HG03064 (cell line): Measurements from ENCODE around the gene DAP3.
"Not testable (repeated sequence)": the region's sequence is repeated elsewhere in the genome, so short reads cannot be mapped to it uniquely, and the experiment has no call there.

Experiments
- ATAC-seq: cut with Tn5 transposase; IDR thresholded peaks from one replicate; pipeline ENCODE4 v1.9.1; 2021; ENCODE audit warnings: low read depth; ENCODE audit not compliant: unreplicated experiment

Gene DAP3

DNA sequence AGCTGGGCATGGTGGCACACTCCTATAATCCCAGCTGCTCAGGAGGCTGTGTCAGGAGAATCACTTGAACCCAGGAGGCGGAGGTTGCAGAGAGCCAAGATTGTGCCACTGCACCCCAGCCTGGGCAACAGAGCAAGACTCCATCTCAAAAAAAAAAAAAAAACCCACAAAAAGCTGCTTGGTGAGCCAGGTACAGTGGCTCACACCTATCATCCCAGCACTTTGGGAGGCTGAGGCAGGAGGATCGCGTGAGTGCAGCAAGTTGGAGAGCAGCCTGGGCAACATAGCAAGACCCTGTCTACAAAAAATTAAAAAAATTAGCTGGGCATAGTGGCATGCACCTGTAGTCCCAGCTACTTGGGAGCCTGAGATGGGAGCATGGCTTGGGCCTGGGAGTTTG, 26.2 kb downstream of the DAP3 start:
- ATAC-seq = not testable (repeated sequence)

GRCh38 chr1:155715777-155716176, 26.9 kb downstream of the DAP3 start:
- ATAC-seq = no peak

DNA sequence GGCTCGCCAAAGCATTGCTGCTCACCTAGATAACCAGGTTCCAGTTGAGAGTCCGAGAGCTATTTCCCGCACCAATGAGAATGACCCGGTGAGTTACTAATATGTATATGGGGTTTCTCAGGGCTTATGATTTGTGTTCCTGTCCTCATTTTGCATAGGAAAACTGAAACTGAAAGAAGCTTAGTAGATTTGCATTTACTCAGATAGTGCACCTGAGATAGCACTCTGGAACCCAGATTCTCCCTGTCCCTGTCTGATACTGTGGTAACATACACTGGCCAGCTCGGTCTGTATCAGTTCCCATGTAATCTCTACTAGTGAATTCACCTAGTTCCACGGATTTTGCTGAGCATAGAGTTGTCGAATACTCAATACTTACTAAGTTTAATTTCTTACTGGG, 28.1 kb downstream of the DAP3 start:
- ATAC-seq = no peak

DNA sequence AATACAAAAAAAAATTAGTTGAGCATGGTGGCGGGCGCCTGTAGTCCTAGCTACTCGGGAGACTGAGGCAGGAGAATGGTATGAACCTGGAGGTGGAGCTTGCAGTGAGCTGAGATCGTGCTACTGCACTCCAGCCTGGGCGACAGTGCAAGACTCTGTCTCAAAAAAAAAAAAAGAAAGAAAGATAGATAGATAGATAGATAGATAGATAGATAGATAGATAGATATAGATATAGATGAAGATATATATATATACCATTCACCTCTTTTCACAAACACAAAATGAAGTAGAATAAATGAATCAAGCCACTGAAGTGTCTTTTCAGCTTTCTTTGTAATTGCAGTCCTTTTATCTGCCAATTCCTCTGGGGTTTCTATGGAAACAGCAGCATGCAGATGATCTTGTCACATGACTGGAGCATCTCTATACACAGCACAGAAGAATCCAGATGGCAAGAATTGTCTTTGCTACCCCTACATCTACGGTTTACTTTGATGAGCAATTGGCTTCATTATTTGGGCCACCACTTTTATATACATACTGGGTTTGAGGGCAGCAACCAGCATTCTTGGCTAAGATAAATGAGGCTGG, 29.7 kb downstream of the DAP3 start:
- ATAC-seq = not testable (repeated sequence)

- ATAC-seq = no peak
Measured at GRCh38 chr1:155719703-155720102, 30.8 kb downstream of the DAP3 start.

GRCh38 chr1:155725142-155725541, 36.3 kb downstream of the DAP3 start:
- ATAC-seq = no peak

- no peak for ATAC-seq
Measured at GRCh38 chr1:155729031-155729898, 40.4 kb downstream of the DAP3 start.

- no peak for ATAC-seq
Measured at GRCh38 chr1:155740995-155741394, 52.1 kb downstream of the DAP3 start.

GRCh38 chr1:155741908-155742307, 53.0 kb downstream of the DAP3 start:
- no peak for ATAC-seq

DNA sequence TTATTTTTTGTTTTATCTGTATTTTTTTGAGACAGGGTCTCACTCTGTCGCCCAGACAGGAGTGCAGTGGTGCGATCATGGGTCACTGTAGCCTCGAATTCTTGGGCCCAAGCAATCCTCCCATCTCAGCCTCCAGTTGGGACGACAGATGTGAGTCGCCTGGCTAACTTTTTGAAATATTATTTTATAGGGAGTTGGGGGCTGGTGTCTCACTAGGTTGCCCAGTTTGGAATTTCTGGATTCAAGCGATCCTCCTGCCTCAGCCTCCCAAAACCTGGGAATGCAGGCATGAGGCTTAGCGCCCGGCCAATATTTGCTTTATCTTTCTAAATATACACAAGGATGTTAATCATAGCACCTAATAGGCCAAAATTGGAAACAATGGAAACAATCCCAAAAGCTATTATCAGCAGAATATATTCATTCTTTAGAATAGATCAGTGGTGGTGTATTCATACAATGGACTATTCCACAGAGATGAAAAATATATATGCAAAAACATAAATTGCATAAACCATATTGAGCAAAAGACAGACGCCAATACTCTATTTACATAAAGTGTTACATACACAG, 55.9 kb downstream of the DAP3 start:
- ATAC-seq = no peak

- peak; percentile 82 for ATAC-seq
Measured at GRCh38 chr1:155745284-155746228, 56.7 kb downstream of the DAP3 start.

DNA sequence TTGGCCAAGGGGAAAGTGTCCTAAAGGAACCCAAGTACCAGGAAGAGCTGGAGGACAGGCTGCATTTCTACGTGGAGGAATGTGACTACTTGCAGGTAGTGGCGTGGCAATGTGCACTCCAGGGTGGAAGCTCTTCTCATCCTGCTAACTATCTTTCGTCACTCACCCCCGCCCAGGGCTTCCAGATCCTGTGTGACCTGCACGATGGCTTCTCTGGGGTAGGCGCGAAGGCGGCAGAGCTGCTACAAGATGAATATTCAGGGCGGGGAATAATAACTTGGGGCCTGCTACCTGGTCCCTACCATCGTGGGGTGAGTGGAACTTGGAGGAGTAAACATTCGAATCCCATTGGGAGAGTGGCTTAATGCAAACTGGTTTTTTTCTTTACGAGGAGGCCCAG, 58.7 kb downstream of the DAP3 start:
- ATAC-seq = not testable (repeated sequence)

DNA sequence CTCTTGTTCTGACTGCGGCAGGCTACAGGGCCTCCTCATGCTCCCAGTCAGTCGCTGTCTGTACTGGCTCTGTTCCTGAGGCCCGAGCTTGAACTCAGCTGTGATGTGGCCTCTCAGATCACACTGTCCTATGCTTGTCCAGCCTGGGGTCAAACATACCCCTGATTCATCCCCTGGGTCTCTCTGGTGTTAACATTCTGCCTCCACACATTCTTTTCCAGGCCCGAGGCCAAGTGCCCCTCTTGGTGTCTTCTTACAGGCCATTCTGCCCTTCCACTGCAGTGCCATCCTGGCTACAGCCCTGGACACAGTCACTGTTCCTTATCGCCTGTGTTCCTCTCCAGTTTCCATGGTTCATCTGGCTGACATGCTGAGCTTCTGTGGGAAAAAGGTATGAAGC, 59.2 kb downstream of the DAP3 start:
- not testable (repeated sequence) for ATAC-seq

- ATAC-seq = not testable (repeated sequence)
Measured at GRCh38 chr1:155759017-155759416, 70.1 kb downstream of the DAP3 start.

DNA sequence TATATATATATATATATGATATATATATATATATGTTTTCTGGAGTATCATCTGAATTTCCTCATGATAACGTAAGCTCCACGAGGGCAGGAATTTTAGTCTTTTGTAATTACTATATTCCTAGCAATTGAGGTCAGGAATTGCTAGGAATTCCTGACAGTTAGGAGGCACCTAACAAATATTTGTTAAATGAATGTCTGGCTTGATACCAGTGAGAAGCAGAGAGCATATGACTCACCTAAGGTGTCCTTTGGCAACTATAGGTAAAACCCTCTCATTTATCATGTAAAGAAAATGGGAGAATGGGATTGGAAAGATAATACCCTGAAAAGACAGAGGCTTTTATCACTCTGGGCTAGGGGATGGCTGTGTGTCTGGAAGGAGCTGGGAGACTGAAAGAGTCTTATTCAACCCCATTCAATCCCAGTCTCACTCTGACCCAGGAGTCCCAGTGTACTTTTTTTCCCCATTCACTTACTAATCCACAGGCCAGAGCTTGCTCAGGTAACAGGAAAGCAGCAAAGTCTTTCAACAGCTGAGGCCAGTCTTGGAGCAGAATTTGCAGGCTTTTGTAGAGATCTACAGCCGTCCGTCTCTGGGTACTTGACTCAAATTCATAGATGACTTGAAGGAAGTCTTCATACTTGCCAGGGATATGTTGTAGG, 71.2 kb downstream of the DAP3 start:
- ATAC-seq = no peak

DNA sequence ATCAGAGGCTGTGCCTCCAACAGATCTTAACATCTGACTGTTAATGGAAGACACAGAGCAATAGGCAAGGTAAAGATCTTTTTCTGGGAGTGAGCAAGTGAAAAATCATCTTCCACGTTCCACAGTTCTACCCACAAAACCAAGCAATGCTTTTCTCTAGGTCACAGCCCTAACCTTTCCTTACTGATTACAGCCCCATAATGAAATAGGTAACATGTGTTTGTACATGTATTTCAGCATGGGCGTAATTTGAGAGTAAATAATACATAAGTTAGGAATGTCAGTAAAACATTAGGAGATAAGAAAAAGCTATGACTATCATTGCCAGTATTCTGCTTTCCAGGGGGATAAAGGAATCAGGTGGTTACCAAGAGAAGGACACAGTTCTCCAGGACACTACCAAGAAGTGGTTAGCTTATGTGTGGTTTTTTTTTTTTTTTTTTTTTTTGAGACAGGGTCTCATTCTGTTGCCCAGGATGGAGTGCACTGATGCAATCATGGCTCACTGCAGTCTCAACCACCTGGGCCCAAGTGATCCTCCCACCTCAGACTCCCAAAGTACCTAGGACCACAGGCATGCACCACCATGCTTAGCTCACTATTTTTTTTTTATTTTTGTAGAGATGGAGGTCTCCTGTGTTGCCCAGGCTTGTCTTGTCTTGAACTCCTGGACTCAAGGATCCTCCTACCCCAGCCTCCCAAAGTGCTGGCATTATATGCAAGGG, 72.0 kb downstream of the DAP3 start:
- no peak for ATAC-seq

GRCh38 chr1:155761736-155762405, 73.0 kb downstream of the DAP3 start:
- ATAC-seq = no peak

DNA sequence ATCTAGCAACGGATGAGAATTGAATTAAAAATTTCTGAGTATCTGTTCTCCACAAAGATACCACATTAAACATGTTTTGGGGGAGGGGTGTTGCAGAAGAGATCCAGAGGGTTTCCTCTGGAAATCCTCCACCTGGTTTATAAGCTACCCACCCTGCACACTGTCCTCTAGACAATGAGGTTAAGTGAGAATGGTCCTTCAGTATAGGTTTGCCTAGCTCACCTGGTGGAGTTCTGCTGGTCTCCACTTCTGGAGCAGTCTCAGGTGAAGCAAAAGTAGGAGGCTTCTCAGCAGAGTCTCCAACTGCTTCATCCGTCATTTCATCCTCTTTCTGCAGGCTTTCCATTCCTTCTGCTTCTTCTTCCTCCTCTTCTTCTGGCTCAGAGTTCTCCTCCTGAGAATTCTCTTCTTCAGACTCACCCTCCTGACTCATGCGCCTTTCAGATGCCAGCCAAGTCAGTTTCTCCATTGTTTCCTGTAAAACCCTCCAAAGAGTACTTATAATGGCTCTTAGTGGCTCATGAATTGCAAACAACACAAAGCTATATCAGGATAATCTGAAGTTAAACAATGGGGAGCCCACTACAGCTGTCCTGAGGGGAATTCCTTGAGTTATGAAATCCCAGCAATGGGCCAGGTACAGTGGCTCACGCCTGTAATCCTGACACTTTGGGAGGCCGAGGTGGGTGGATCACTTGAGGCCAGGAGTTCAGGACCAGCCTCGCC, 74.4 kb downstream of the DAP3 start:
- not testable (repeated sequence) for ATAC-seq
